Peyer's patch (tissue), 4 donors: ENCODE measurements around the gene SNRPD3.

Experiments used
- POLR2A ChIP-seq, 2 donors: fragments of 450-650 bp; IDR thresholded peaks; one replicate each; pipeline ENCODE4 v1.5.1; 2017; ENCODE audit warnings: antibody characterized with exemption in 2 of 2, mild to moderate bottlenecking in 2 of 2, moderate library complexity in 2 of 2
- TF ChIP-seq, protein P1 (sequence below), 6 experiments: fragments of 450-650 bp in 4 of 6; fragments of 200-600 bp in 2 of 6; sonication (generic) in 1 of 6; IDR thresholded peaks; one replicate each; pipeline ENCODE4 v1.5.1; 2017 to 2019; ENCODE audit warnings: antibody characterized with exemption in 6 of 6, mild to moderate bottlenecking in 3 of 6, moderate library complexity in 1 of 6

DNA sequence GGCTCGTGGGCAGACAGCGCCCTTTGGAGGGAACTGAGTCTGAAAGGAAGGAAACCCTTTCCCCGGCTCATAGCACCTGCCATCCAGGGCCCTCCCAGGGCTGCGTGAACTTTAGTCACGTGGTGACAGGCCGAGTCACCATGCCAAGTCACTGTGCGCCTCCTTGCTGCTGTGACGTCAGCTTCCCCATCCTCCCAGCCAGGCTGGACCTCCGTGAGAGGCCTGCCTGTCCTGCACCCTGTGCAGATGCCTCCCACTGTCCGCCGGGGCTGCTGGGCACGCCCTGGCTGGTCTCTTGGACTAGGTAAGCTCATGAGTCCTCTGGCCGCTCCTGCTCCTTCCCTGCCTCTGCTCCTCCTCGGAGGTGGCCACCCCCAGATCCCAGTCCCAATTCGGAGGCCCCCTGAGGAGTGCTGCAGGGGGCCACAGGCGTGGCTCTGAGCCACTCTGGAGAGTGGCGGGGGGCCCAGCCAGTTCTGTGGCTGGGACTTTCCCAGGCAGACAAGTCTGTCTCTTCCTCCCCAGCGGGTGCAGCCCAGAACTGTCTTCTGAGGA lies 51.7 kb downstream of the SNRPD3 start:
- TF ChIP-seq, protein P1, sequence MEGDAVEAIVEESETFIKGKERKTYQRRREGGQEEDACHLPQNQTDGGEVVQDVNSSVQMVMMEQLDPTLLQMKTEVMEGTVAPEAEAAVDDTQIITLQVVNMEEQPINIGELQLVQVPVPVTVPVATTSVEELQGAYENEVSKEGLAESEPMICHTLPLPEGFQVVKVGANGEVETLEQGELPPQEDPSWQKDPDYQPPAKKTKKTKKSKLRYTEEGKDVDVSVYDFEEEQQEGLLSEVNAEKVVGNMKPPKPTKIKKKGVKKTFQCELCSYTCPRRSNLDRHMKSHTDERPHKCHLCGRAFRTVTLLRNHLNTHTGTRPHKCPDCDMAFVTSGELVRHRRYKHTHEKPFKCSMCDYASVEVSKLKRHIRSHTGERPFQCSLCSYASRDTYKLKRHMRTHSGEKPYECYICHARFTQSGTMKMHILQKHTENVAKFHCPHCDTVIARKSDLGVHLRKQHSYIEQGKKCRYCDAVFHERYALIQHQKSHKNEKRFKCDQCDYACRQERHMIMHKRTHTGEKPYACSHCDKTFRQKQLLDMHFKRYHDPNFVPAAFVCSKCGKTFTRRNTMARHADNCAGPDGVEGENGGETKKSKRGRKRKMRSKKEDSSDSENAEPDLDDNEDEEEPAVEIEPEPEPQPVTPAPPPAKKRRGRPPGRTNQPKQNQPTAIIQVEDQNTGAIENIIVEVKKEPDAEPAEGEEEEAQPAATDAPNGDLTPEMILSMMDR (IDR thresholded peaks at IDR 0.05) = peak in 1 of 6 experiments; percentile 9
- TF ChIP-seq POLR2A (IDR thresholded peaks at IDR 0.05) = peak in 1 of 2 donors; percentile 21
